ENCODE measurements around the gene PRDM16. TPM values are rescaled to one million over a fixed set of nuclear protein-coding genes. Genes with fewer than 3 reads are reported as not detected.

PRDM16 gene
- polyA plus RNA-seq, 1 donor from 2014 or later = 0.21 TPM

- no peaks in the 10 kb centered on the region for H3K36me3 ChIP-seq (ENCODE audit: insufficient read depth, low read length)
- H3K27ac ChIP-seq (ENCODE audit: low read length) = no peak overlapping the region
- H3K9ac ChIP-seq (ENCODE audit: low read length) = no peak overlapping the region
- H3K9me3 ChIP-seq (ENCODE audit: low read length) = no peaks in the 10 kb centered on the region
- TF ChIP-seq SMC3 (conservative IDR thresholded peaks at IDR 0.05; ENCODE audit: poor library complexity) = no peak
- TF ChIP-seq EP300 (conservative IDR thresholded peaks at IDR 0.05; ENCODE audit: poor library complexity, severe bottlenecking) = no peak
- no peak for TF ChIP-seq CTCF (IDR thresholded peaks at IDR 0.05; ENCODE audit: poor library complexity, severe bottlenecking)
- TF ChIP-seq MXI1 (conservative IDR thresholded peaks at IDR 0.05; ENCODE audit: poor library complexity, severe bottlenecking) = no peak
- TF ChIP-seq RAD21 (conservative IDR thresholded peaks at IDR 0.05) = no peak
- TF ChIP-seq POLR2AphosphoS5 (IDR thresholded peaks at IDR 0.05) = no peak
- TF ChIP-seq, protein P1, sequence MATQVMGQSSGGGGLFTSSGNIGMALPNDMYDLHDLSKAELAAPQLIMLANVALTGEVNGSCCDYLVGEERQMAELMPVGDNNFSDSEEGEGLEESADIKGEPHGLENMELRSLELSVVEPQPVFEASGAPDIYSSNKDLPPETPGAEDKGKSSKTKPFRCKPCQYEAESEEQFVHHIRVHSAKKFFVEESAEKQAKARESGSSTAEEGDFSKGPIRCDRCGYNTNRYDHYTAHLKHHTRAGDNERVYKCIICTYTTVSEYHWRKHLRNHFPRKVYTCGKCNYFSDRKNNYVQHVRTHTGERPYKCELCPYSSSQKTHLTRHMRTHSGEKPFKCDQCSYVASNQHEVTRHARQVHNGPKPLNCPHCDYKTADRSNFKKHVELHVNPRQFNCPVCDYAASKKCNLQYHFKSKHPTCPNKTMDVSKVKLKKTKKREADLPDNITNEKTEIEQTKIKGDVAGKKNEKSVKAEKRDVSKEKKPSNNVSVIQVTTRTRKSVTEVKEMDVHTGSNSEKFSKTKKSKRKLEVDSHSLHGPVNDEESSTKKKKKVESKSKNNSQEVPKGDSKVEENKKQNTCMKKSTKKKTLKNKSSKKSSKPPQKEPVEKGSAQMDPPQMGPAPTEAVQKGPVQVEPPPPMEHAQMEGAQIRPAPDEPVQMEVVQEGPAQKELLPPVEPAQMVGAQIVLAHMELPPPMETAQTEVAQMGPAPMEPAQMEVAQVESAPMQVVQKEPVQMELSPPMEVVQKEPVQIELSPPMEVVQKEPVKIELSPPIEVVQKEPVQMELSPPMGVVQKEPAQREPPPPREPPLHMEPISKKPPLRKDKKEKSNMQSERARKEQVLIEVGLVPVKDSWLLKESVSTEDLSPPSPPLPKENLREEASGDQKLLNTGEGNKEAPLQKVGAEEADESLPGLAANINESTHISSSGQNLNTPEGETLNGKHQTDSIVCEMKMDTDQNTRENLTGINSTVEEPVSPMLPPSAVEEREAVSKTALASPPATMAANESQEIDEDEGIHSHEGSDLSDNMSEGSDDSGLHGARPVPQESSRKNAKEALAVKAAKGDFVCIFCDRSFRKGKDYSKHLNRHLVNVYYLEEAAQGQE (IDR thresholded peaks at IDR 0.05; ENCODE audit: borderline replicate concordance) = no peak
- TF ChIP-seq TAF1 (IDR thresholded peaks at IDR 0.05; ENCODE audit: low read depth) = no peak
- TF ChIP-seq EZH2 (IDR thresholded peaks at IDR 0.05; ENCODE audit: borderline replicate concordance, insufficient read depth, low read length, poor library complexity, severe bottlenecking) = no peak
- peaks cover 10% of the 10 kb centered on the region for H3K79me2 ChIP-seq (replicated peaks; ENCODE audit: insufficient read depth, low read length)
- H4K20me1 ChIP-seq (ENCODE audit: insufficient read depth) = no peaks in the 10 kb centered on the region
- H3K27me3 ChIP-seq (ENCODE audit: insufficient read depth, low read depth, low read length) = no peaks in the 10 kb centered on the region
- H3K9me2 ChIP-seq (ENCODE audit: insufficient read depth, low read length) = no peaks in the 10 kb centered on the region
- no peak overlapping the region for H3K4me2 ChIP-seq (ENCODE audit: low read length)
- H3K4me3 ChIP-seq (ENCODE audit: low read length) = no peak overlapping the region
- H2AFZ ChIP-seq (ENCODE audit: low read depth, low read length) = no peak overlapping the region
- no peaks in the 10 kb centered on the region for H3F3A ChIP-seq (ENCODE audit: insufficient read depth, low read length, poor library complexity, severe bottlenecking)
These were observed 124.8 kb downstream of the PRDM16 start for GRCh38 chr1:3193811-3194210.

- H3K9ac ChIP-seq (ENCODE audit: low read length) = no peak overlapping the region
- no peak overlapping the region for H3K27ac ChIP-seq (ENCODE audit: low read length)
- no peaks in the 10 kb centered on the region for H3F3A ChIP-seq (ENCODE audit: insufficient read depth, low read length, poor library complexity, severe bottlenecking)
- H2AFZ ChIP-seq (ENCODE audit: low read depth, low read length) = no peak overlapping the region
- no peaks in the 10 kb centered on the region for H3K9me2 ChIP-seq (ENCODE audit: insufficient read depth, low read length)
- no peak overlapping the region for H3K4me2 ChIP-seq (ENCODE audit: low read length)
- H4K20me1 ChIP-seq (ENCODE audit: insufficient read depth) = no peaks in the 10 kb centered on the region
- no peaks in the 10 kb centered on the region for H3K36me3 ChIP-seq (ENCODE audit: insufficient read depth, low read length)
- peaks cover 6% of the 10 kb centered on the region for H3K79me2 ChIP-seq (replicated peaks; ENCODE audit: insufficient read depth, low read length)
- TF ChIP-seq EP300 (conservative IDR thresholded peaks at IDR 0.05; ENCODE audit: poor library complexity, severe bottlenecking) = no peak
- no peaks in the 10 kb centered on the region for H3K9me3 ChIP-seq (ENCODE audit: low read length)
- no peak overlapping the region for H3K4me3 ChIP-seq (ENCODE audit: low read length)
- no peaks in the 10 kb centered on the region for H3K27me3 ChIP-seq (ENCODE audit: insufficient read depth, low read depth, low read length)
These were observed 125.9 kb downstream of the PRDM16 start for GRCh38 chr1:3194760-3195479.

Data from neural cell (in vitro differentiated cells).